ENCODE results near the gene SLC35F4.
A peak's percentile ranks its signal among the peaks of the same experiment; 100 is the strongest.

Gene SLC35F4

DNA sequence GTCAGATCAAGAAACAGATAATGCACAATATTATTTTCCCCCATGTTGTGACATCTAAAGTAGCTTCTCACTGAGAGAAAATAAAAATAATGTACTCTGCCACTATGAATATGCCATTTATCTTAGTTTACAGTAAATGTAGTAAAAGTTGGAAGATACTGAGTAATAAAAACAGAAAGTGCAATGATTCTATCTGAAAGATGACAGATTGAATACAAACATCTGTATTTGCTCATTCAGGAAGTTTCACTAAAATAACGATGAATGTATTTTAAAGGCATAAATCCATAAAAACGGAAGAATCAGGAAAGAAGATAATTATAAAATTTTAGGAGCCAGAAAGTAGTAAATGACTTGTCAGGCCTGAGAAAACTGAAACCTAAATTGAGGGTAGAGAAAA is 18.2 kb downstream of the SLC35F4 start:
- H3K9ac ChIP-seq (ENCODE audit: low read depth, low read length), result no peak overlapping the region
- no peaks in the 10 kb centered on the region for H3K9me3 ChIP-seq (replicated peaks; ENCODE audit: low read length)
- H3K4me1 ChIP-seq (ENCODE audit: control insufficient read depth, insufficient read depth, low read length), result no peaks in the 10 kb centered on the region
- H3K4me3 ChIP-seq (ENCODE audit: low read length), result no peak overlapping the region
- H3K36me3 ChIP-seq (ENCODE audit: insufficient read depth, low read length), result no peaks in the 10 kb centered on the region
- peaks cover 4% of the 10 kb centered on the region for H3K27me3 ChIP-seq (ENCODE audit: control insufficient read depth, insufficient read depth, low read length)
- no peak overlapping the region for H3K4me2 ChIP-seq (ENCODE audit: low read length)

DNA sequence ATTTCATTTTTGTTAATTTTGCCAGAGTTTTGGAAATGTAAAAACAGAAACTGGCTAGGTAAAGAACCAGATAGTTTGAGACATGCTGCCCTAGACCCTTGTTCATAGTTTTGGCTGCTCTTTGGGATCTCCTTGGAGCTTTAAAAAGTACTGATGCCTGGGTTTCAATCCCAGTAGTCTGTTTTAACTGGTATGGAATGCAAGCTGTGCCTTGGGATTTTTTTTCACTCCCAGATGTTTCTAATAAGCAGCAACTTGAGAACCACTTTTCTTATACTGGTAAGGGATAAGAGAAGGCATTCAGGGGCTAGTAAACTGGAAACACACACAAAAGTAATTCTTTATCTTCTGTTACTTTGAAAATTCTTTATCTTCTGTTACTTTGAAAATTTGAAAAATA is 18.8 kb downstream of the SLC35F4 start:
- Histone ChIP-seq H3K9ac (ENCODE audit: low read depth, low read length) (no peak overlapping the region), H3K4me3 (ENCODE audit: low read length) (no peak overlapping the region), H3K36me3 (ENCODE audit: insufficient read depth, low read length) (no peaks in the 10 kb centered on the region), H3K4me1 (ENCODE audit: control insufficient read depth, insufficient read depth, low read length) (no peaks in the 10 kb centered on the region), H3K4me2 (ENCODE audit: low read length) (no peak overlapping the region), H3K9me3 (replicated peaks; ENCODE audit: low read length) (no peaks in the 10 kb centered on the region), H3K27me3 (ENCODE audit: control insufficient read depth, insufficient read depth, low read length) (peaks cover 4% of the 10 kb centered on the region)

GRCh38 chr14:57846596-57846995 is 19.3 kb downstream of the SLC35F4 start:
- Histone ChIP-seq H3K4me2 (ENCODE audit: low read length) (no peak overlapping the region), H3K9me3 (replicated peaks; ENCODE audit: low read length) (no peaks in the 10 kb centered on the region), H3K9ac (ENCODE audit: low read depth, low read length) (no peak overlapping the region), H3K36me3 (ENCODE audit: insufficient read depth, low read length) (no peaks in the 10 kb centered on the region), H3K4me1 (ENCODE audit: control insufficient read depth, insufficient read depth, low read length) (no peaks in the 10 kb centered on the region), H3K27me3 (ENCODE audit: control insufficient read depth, insufficient read depth, low read length) (peaks cover 4% of the 10 kb centered on the region), H3K4me3 (ENCODE audit: low read length) (no peak overlapping the region)

- Histone ChIP-seq H3K9me3 (replicated peaks; ENCODE audit: low read length) (no peaks in the 10 kb centered on the region), H3K4me2 (ENCODE audit: low read length) (no peak overlapping the region), H3K4me3 (ENCODE audit: low read length) (no peak overlapping the region), H3K27me3 (ENCODE audit: control insufficient read depth, insufficient read depth, low read length) (peaks cover 4% of the 10 kb centered on the region), H3K9ac (ENCODE audit: low read depth, low read length) (no peak overlapping the region), H3K36me3 (ENCODE audit: insufficient read depth, low read length) (no peaks in the 10 kb centered on the region), H3K4me1 (ENCODE audit: control insufficient read depth, insufficient read depth, low read length) (no peaks in the 10 kb centered on the region)
These were observed 19.9 kb downstream of the SLC35F4 start for GRCh38 chr14:57845802-57846531.

DNA sequence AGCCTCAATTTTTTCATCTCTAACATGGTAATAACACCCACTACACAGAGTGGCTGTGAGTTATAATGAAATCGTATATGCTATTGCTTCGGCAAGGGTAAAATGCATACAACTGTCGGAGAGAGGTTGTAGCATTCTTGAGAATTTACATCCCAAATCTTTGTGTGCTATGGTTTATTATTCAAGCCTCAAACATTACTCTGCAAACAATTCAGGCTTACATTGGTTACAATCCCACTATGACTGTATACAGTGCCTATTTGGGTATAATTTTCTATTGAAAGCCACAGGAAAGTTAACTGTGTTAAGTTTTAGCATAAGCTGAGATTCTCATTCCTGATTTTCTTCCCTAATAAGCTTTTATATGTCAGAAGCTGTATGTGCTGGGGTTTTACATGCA is 20.6 kb downstream of the SLC35F4 start:
- Histone ChIP-seq H3K9ac (ENCODE audit: low read depth, low read length) (no peak overlapping the region), H3K36me3 (ENCODE audit: insufficient read depth, low read length) (no peaks in the 10 kb centered on the region), H3K4me2 (ENCODE audit: low read length) (no peak overlapping the region), H3K9me3 (replicated peaks; ENCODE audit: low read length) (no peaks in the 10 kb centered on the region), H3K4me3 (ENCODE audit: low read length) (no peak overlapping the region), H3K27me3 (ENCODE audit: control insufficient read depth, insufficient read depth, low read length) (peaks cover 4% of the 10 kb centered on the region), H3K4me1 (ENCODE audit: control insufficient read depth, insufficient read depth, low read length) (no peaks in the 10 kb centered on the region)

DNA sequence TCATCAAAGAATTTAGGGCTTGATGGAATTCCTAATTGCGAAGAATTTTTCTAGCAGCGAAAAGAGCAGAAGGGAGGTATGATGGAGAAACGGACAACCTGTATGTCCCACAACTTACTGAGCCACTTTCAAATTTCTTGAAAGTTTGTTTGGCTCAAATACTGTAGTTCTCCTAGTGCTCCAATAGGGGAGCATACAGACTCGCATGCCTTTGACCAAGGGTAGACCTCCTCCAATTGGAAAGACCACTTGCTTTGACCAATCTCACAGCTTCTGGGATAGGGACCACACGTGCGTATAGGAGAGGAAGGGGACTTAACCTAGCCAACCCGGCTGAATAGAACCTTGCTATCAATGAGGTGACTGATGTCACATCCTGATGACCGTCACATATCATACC is 28.6 kb downstream of the SLC35F4 start:
- Histone ChIP-seq H3K9me3 (replicated peaks; ENCODE audit: low read length) (no peaks in the 10 kb centered on the region), H3K27me3 (ENCODE audit: control insufficient read depth, insufficient read depth, low read length) (peaks cover 3% of the 10 kb centered on the region)

DNA sequence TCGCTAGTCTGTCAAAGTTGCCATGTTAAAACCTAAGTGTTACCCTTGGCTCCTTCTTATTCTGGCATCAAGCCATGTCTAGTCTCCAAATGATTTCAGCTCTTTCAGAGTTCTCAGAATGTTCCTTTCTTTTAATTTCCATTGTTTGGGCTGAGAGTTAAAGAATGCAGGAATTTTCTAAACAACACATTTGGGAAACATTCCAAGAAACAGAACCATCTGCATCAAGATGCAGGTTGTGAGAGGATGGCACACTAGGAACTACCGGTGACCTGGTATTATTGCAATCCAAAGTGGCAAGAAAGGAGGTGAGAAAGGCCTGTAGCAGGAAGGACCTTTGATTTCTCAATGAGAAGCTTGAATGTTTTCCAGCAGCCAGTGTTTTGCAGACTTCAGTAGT is 30.1 kb downstream of the SLC35F4 start:
- H3K4me1 ChIP-seq (ENCODE audit: control insufficient read depth, insufficient read depth, low read length), result peaks cover 21% of the 10 kb centered on the region
- no peaks in the 10 kb centered on the region for H3K9me3 ChIP-seq (replicated peaks; ENCODE audit: low read length)
- H3K4me3 ChIP-seq (ENCODE audit: low read length), result no peak overlapping the region
- no peak overlapping the region for H3K4me2 ChIP-seq (ENCODE audit: low read length)
- no peak overlapping the region for H3K9ac ChIP-seq (ENCODE audit: low read depth, low read length)
- no peaks in the 10 kb centered on the region for H3K36me3 ChIP-seq (ENCODE audit: insufficient read depth, low read length)
- peaks cover 3% of the 10 kb centered on the region for H3K27me3 ChIP-seq (ENCODE audit: control insufficient read depth, insufficient read depth, low read length)

More for the DNA sequence above, 28.6 kb downstream of the SLC35F4 start:
- H3K9ac ChIP-seq (ENCODE audit: low read depth, low read length), result no peak overlapping the region
- no peak overlapping the region for H3K4me3 ChIP-seq (ENCODE audit: low read length)
- H3K4me2 ChIP-seq (ENCODE audit: low read length), result no peak overlapping the region
- H3K36me3 ChIP-seq (ENCODE audit: insufficient read depth, low read length), result no peaks in the 10 kb centered on the region
- peaks cover 21% of the 10 kb centered on the region for H3K4me1 ChIP-seq (ENCODE audit: control insufficient read depth, insufficient read depth, low read length)

DNA sequence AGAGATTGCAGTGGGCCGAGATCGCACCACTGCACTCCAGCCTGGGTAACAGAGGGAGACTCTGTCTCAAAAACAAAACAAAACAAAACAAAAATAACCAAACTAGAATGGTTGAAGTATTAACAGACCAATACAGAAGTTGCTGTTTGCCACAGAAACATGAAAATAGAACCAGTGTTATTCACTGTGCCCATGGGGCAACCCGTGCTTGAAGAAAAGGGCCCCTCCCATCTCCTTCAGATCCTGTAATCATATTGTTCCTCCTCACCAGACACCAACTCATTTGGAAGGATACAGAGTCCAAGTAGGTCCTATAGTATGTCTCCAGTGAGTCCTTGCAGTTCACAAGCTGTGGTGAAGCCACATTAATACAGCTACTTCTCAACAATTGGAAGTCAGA is 30.9 kb downstream of the SLC35F4 start:
- no peak overlapping the region for H3K4me2 ChIP-seq (ENCODE audit: low read length)
- H3K9me3 ChIP-seq (replicated peaks; ENCODE audit: low read length), result no peaks in the 10 kb centered on the region
- peaks cover 21% of the 10 kb centered on the region for H3K4me1 ChIP-seq (ENCODE audit: control insufficient read depth, insufficient read depth, low read length)
- no peaks in the 10 kb centered on the region for H3K36me3 ChIP-seq (ENCODE audit: insufficient read depth, low read length)
- H3K9ac ChIP-seq (ENCODE audit: low read depth, low read length), result no peak overlapping the region
- H3K4me3 ChIP-seq (ENCODE audit: low read length), result no peak overlapping the region
- H3K27me3 ChIP-seq (ENCODE audit: control insufficient read depth, insufficient read depth, low read length), result peaks cover 3% of the 10 kb centered on the region

GRCh38 chr14:57834001-57834598 is 31.8 kb downstream of the SLC35F4 start:
- Histone ChIP-seq H3K4me1 (ENCODE audit: control insufficient read depth, insufficient read depth, low read length) (peaks cover 21% of the 10 kb centered on the region), H3K9ac (ENCODE audit: low read depth, low read length) (peak overlapping the region; percentile 10), H3K4me2 (ENCODE audit: low read length) (peak overlapping the region; percentile 41), H3K36me3 (ENCODE audit: insufficient read depth, low read length) (no peaks in the 10 kb centered on the region), H3K9me3 (replicated peaks; ENCODE audit: low read length) (no peaks in the 10 kb centered on the region), H3K27me3 (ENCODE audit: control insufficient read depth, insufficient read depth, low read length) (peaks cover 3% of the 10 kb centered on the region), H3K4me3 (ENCODE audit: low read length) (no peak overlapping the region)

DNA sequence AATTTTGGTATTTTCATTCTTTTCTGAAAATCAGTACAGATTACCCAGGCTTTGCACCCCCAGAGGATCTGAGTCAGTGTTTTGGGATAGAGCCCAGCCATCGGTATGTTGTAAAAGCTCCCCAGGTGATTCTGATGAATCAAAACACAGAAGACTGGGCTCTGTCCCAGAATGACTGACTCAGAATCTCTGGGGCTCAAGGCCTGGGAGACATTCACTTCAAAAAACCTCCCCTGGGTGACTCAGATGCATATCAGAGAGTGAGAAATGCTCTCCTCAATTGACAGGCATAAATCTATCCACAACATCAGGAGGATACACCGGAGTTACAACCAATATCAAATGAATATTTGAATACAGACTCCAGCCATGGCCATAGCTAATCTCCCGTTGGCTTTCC is 32.6 kb downstream of the SLC35F4 start:
- Histone ChIP-seq H3K9me3 (replicated peaks; ENCODE audit: low read length) (no peaks in the 10 kb centered on the region), H3K4me1 (ENCODE audit: control insufficient read depth, insufficient read depth, low read length) (peaks cover 21% of the 10 kb centered on the region), H3K36me3 (ENCODE audit: insufficient read depth, low read length) (no peaks in the 10 kb centered on the region), H3K27me3 (ENCODE audit: control insufficient read depth, insufficient read depth, low read length) (peaks cover 3% of the 10 kb centered on the region), H3K4me2 (ENCODE audit: low read length) (peak overlapping the region; percentile 41), H3K9ac (ENCODE audit: low read depth, low read length) (no peak overlapping the region), H3K4me3 (ENCODE audit: low read length) (no peak overlapping the region)

DNA sequence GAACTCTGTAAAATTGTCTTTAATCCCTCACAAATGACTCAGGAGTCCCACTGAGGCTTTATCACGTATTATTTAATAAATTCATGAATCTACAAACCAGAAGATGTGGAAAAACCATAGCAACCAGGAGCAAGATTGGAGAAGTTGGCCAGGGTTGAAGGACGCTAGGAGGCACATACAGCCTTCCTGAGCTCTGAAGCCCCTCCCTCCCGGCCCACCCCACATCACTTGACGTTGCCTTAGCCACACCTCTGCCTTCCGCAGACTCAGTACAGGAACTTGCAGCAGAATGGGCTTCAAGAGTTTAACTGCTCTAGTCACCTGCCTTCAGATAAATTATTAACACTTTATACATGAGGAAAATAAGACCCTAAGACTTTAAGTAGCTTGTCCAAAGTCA is 33.9 kb downstream of the SLC35F4 start:
- no peaks in the 10 kb centered on the region for H3K9me3 ChIP-seq (replicated peaks; ENCODE audit: low read length)
- no peak overlapping the region for H3K9ac ChIP-seq (ENCODE audit: low read depth, low read length)
- no peaks in the 10 kb centered on the region for H3K27me3 ChIP-seq (ENCODE audit: control insufficient read depth, insufficient read depth, low read length)
- no peak overlapping the region for H3K4me3 ChIP-seq (ENCODE audit: low read length)
- peaks cover 21% of the 10 kb centered on the region for H3K4me1 ChIP-seq (ENCODE audit: control insufficient read depth, insufficient read depth, low read length)
- no peaks in the 10 kb centered on the region for H3K36me3 ChIP-seq (ENCODE audit: insufficient read depth, low read length)
- no peak overlapping the region for H3K4me2 ChIP-seq (ENCODE audit: low read length)

DNA sequence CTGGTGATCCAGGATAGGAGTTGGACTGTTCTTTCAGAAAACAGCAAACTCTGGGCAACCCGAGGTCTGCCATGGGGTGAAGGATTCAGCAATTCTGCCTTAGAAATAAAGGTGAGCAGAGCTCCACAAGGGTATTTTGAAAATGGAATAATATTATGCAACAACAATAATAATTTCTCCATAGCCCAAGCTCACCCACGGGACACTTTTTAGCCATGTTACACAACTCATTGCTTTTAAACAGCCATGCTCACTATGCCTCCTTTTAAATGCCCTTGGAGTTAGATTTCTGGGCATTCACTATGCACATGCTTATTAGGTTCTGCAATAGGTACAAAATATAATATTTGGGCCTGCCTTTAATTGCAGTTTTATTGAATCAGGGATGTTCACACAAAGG is 37.2 kb downstream of the SLC35F4 start:
- Histone ChIP-seq H3K4me1 (ENCODE audit: control insufficient read depth, insufficient read depth, low read length) (peaks cover 10% of the 10 kb centered on the region), H3K36me3 (ENCODE audit: insufficient read depth, low read length) (no peaks in the 10 kb centered on the region), H3K9ac (ENCODE audit: low read depth, low read length) (no peak overlapping the region), H3K4me3 (ENCODE audit: low read length) (no peak overlapping the region), H3K9me3 (replicated peaks; ENCODE audit: low read length) (no peaks in the 10 kb centered on the region), H3K4me2 (ENCODE audit: low read length) (no peak overlapping the region), H3K27me3 (ENCODE audit: control insufficient read depth, insufficient read depth, low read length) (peaks cover 3% of the 10 kb centered on the region)
